Psoas muscle (tissue), 8 donors: ENCODE measurements around the gene IFT81. TPM values are rescaled to one million over a fixed set of nuclear protein-coding genes. Genes with fewer than 3 reads are reported as not detected.
A peak's percentile ranks its signal among the peaks of the same experiment; 100 is the strongest.

ENCODE experiments used
- ATAC-seq, 4 donors: fragments of 200-7000 bp; cut with Tn5 transposase; one replicate each; pipeline ENCODE4 v1.9.1; 2020; ENCODE audit warnings: moderate library complexity in 3 of 4, mild to moderate bottlenecking in 2 of 4
- DNase-seq, 2 donors: peaks; one replicate each; pipeline ENCODE4 v3.0.0-alpha.2; 2020
- H3K27ac ChIP-seq: fragments of 200-600 bp; one replicate; pipeline ENCODE4 v1.8.0; 2022
- H3K27me3 ChIP-seq, 3 donors: fragments of 200-600 bp in 1 of 3; one replicate each; pipeline versions ENCODE4 v1.6.1 to v1.8.0; 2013 to 2022; ENCODE audit warnings: low read length in 2 of 3, mild to moderate bottlenecking in 2 of 3, moderate library complexity in 1 of 3; ENCODE audit not compliant: insufficient read depth in 3 of 3
- H3K36me3 ChIP-seq, 2 donors: fragments of 200-600 bp in 1 of 2; one replicate each; pipeline versions ENCODE4 v1.6.1 to v1.8.0; 2013 to 2022; ENCODE audit warnings: low read depth in 1 of 2, mild to moderate bottlenecking in 1 of 2, moderate library complexity in 1 of 2; ENCODE audit not compliant: insufficient read depth in 1 of 2
- H3K4me1 ChIP-seq: fragments of 200-600 bp; one replicate; pipeline ENCODE4 v1.8.0; 2022
- H3K4me3 ChIP-seq: fragments of 200-600 bp; one replicate; pipeline ENCODE4 v1.8.0; 2022; ENCODE audit warnings: mild to moderate bottlenecking
- H3K9me3 ChIP-seq: fragments of 200-600 bp; one replicate; pipeline ENCODE4 v1.8.0; 2022
- CTCF ChIP-seq: fragments of 200-600 bp; IDR thresholded peaks from one replicate; pipeline ENCODE4 v1.8.0; 2022; ENCODE audit warnings: antibody characterized with exemption
- WGBS, 3 donors: extraction: QIAGEN DNeasy Blood & Tissue Kit; methylation state at CpG; one replicate each; pipeline versions ENCODE4 v1.1.6 to v1.1.7; 2013; 5-methylcytosine and 5-hydroxymethylcytosine counted together
- intact Hi-C, 2 donors: fragments of 100-400 bp; cut with DNase I; formaldehyde crosslinking; loops; one replicate each; pipeline versions ENCODE4 v1.11.0 to v1.14.2; 2022
- polyA plus RNA-seq, 3 donors: library from polyadenylated mRNA; stranded (reverse); fragments of 200-250 nt; gene quantifications; one replicate each; pipeline ENCODE4 v1.2.3, GENCODE V29; 2013
- total RNA-seq, 4 donors: library from RNA; stranded (reverse); fragmentation: NEBNext Ultra II Directional in 2 of 4; extraction: Animal tissue kit (Norgen Biotek cat#: 25700) in 2 of 4; gene quantifications; one replicate each; pipeline versions ENCODE4 v1.2.1 to v1.2.4, GENCODE V29; 2021 to 2023
- donor health status: healthy with polysubstance abuse.
- donor health status: DM: no; HTN: no; CAD: no; lungs with moderate emphysema.
- donor health status: Bipolar disorder and iron deficiency.
- donor health status: healthy.
- donor health status: DM: yes; HTN: yes; CAD: no.
- donor health status: DM: no; HTN: no; CAD: no.
- donor health status: DM: no; HTN: no; CAD: no.
- donor health status: DM: yes; HTN: yes; CAD: no.

IFT81 gene
- total and polyA plus RNA-seq, 7 donors = 2.5 to 9.6 (median 4.9) TPM

GRCh38 chr12:110134691-110135411 is 10.7 kb downstream of the IFT81 start:
- no peaks in the 10 kb centered on the region for H3K4me1 ChIP-seq
- intact Hi-C loops = no loop called here
- ATAC-seq (peak in 1 of 4 donors; percentile 49), DNase-seq (no peak)
- peaks cover 2 to 92% of the 10 kb centered on the region in 2 donors for H3K36me3 ChIP-seq
- H3K27me3 ChIP-seq = no peaks in the 10 kb centered on the region
- no peak overlapping the region for H3K4me3 ChIP-seq
- no peak for TF ChIP-seq CTCF
- H3K27ac ChIP-seq = no peak overlapping the region
- no peaks in the 10 kb centered on the region for H3K9me3 ChIP-seq
- WGBS, 3 donors = 42 to 60% (median 52%) methylated on average over 2 of the region's 2 CpGs

- ATAC-seq = no peak
- H3K9me3 ChIP-seq = no peaks in the 10 kb centered on the region
- H3K4me1 ChIP-seq = no peaks in the 10 kb centered on the region
- peaks cover 2 to 83% of the 10 kb centered on the region in 2 donors for H3K36me3 ChIP-seq
- DNase-seq = no peak
- no peak overlapping the region for H3K27ac ChIP-seq
- TF ChIP-seq CTCF = no peak
- intact Hi-C loops = no loop called here
- 84 to 90% (median 87%) methylated on average over 2 of the region's 2 CpGs for WGBS, 3 donors
- H3K4me3 ChIP-seq = no peak overlapping the region
- H3K27me3 ChIP-seq = no peaks in the 10 kb centered on the region
These were observed 11.6 kb downstream of the IFT81 start for GRCh38 chr12:110135806-110136205.

- no peak for DNase-seq
- 87 to 92% (median 89%) methylated on average over 3 of the region's 3 CpGs for WGBS, 3 donors
- ATAC-seq = no peak
These were observed 13.6 kb downstream of the IFT81 start for GRCh38 chr12:110137786-110138185.

GRCh38 chr12:110141389-110141788 is 17.2 kb downstream of the IFT81 start:
- 20 to 33% (median 21%) methylated on average over 6 of the region's 6 CpGs for WGBS, 3 donors
- Histone ChIP-seq H3K27me3 (no peaks in the 10 kb centered on the region), H3K36me3 (peaks cover 2 to 47% of the 10 kb centered on the region in 2 donors), H3K4me3 (no peak overlapping the region), H3K27ac (peak overlapping the region; percentile 38), H3K9me3 (no peaks in the 10 kb centered on the region), H3K4me1 (peaks cover 7% of the 10 kb centered on the region)
- TF ChIP-seq CTCF = no peak
- intact Hi-C loops = no loop called here
- peak; percentile 69 to 86 for DNase-seq
- ATAC-seq = peak; percentile 86 to 93 (median 90)

More at GRCh38 chr12:110137786-110138185, 13.6 kb downstream of the IFT81 start:
- intact Hi-C loops = no loop called here
- Histone ChIP-seq H3K27ac (no peak overlapping the region), H3K9me3 (no peaks in the 10 kb centered on the region), H3K4me1 (peaks cover 7% of the 10 kb centered on the region), H3K4me3 (no peak overlapping the region), H3K27me3 (no peaks in the 10 kb centered on the region), H3K36me3 (peaks cover 2 to 63% of the 10 kb centered on the region in 2 donors)
- TF ChIP-seq CTCF = no peak
